GM12878 (cell line): ENCODE data around the gene KCNJ18.
"Not testable (repeated sequence)": the region's sequence is repeated elsewhere in the genome, so short reads cannot be mapped to it uniquely, and the experiment has no call there.

Source experiments
- CEBPB ChIP-seq, 2 experiments: fragments of 150-350 bp in 1 of 2; IDR thresholded peaks; 2 replicates each; pipeline ENCODE4 v1.6.1; 2012 to 2014; ENCODE audit warnings: low read depth in 2 of 2, low read length in 2 of 2, borderline replicate concordance in 1 of 2, inconsistent platforms in 1 of 2
- CTCF ChIP-seq, 3 experiments: IDR thresholded peaks in 2 of 3; conservative IDR thresholded peaks in 1 of 3; 2 replicates each; pipeline ENCODE4 v1.5.1; 2011; ENCODE audit warnings: low read depth in 3 of 3, low read length in 3 of 3, mild to moderate bottlenecking in 3 of 3, control low read depth in 2 of 3, moderate library complexity in 2 of 3, inconsistent platforms in 1 of 3, mixed read lengths in 1 of 3; ENCODE audit not compliant: control insufficient read depth in 2 of 3, insufficient read depth in 1 of 3; ENCODE audit errors: extremely low read depth in 1 of 3
- FOXM1 ChIP-seq: IDR thresholded peaks from 2 replicates; pipeline ENCODE4 v1.6.1; 2012; ENCODE audit warnings: low read depth, mild to moderate bottlenecking, inconsistent platforms, low read length, moderate library complexity
- GATAD2B ChIP-seq: fragments of 450-650 bp; conservative IDR thresholded peaks from 2 replicates; pipeline ENCODE4 v1.6.1; 2017; ENCODE audit warnings: low read depth, mild to moderate bottlenecking, moderate library complexity
- HDGF ChIP-seq: fragments of 450-650 bp; IDR thresholded peaks from 2 replicates; pipeline ENCODE4 v1.6.1; 2016; ENCODE audit warnings: antibody characterized with exemption
- MAX ChIP-seq: IDR thresholded peaks from 2 replicates; pipeline ENCODE4 v1.6.1; 2012; ENCODE audit warnings: low read depth, low read length, improper control_type of control experiment
- POLR2AphosphoS5 ChIP-seq: IDR thresholded peaks from 2 replicates; pipeline ENCODE4 v1.6.1; 2011; ENCODE audit warnings: mild to moderate bottlenecking, low read length, inconsistent platforms
- TAF1 ChIP-seq: IDR thresholded peaks from 2 replicates; pipeline ENCODE4 v1.6.1; 2011; ENCODE audit warnings: mild to moderate bottlenecking, low read depth, low read length, borderline replicate concordance
- ZBED1 ChIP-seq: IDR thresholded peaks from 2 replicates; pipeline ENCODE4 v1.6.1; 2016; ENCODE audit warnings: borderline replicate concordance

GRCh38 chr17:21707131-21707530 is 14.8 kb downstream of the KCNJ18 start:
- not testable (repeated sequence) for TF ChIP-seq CTCF (IDR thresholded peaks at IDR 0.05 in 2 of 3, conservative IDR thresholded peaks at IDR 0.05 in 1 of 3; ENCODE audit: control insufficient read depth in 2 of 3, extremely low read depth in 1 of 3, insufficient read depth in 1 of 3, low read depth in 3 of 3, low read length in 3 of 3); GATAD2B; TAF1; FOXM1; HDGF; POLR2AphosphoS5; CEBPB (IDR thresholded peaks at IDR 0.05; ENCODE audit: borderline replicate concordance in 1 of 2, low read depth in 2 of 2, low read length in 2 of 2); MAX; ZBED1
